ENCODE results near the gene SNX21. TPM values are rescaled to one million over a fixed set of nuclear protein-coding genes. Genes with fewer than 3 reads are reported as not detected.

The SNX21 gene
- total and polyA plus RNA-seq, 9 of the 15 experiments (the other 6 are each of a cell fraction or from before 2014, with no cell fraction given) = 0.10 to 1.2 (median 0.42) TPM

GRCh38 chr20:45860560-45861220 lies 27.1 kb downstream of the SNX21 start (continued):
- TF ChIP-seq PKNOX1 (IDR thresholded peaks at IDR 0.05) (peak; percentile 75), KLF10 (CRISPR knock-in tag; IDR thresholded peaks at IDR 0.05) (no peak), JUND (IDR thresholded peaks at IDR 0.05; ENCODE audit: borderline replicate concordance, low read depth, low read length) (peak; percentile 70; the same call in 1 of the 2 replicates), JUND (tag; IDR thresholded peaks at IDR 0.05; ENCODE audit: borderline replicate concordance, low read depth, low read length) (peak; percentile 19; the same call in 1 of the 3 replicates), FOSL1 (tag; conservative IDR thresholded peaks at IDR 0.05) (peak; percentile 73), BRD9 (IDR thresholded peaks at IDR 0.05; ENCODE audit: low read depth, partially characterized antibody) (no peak), ZNF174 (CRISPR knock-in tag; IDR thresholded peaks at IDR 0.05) (no peak), PRDM10 (IDR thresholded peaks at IDR 0.05; ENCODE audit: partially characterized antibody) (no peak), CREM (IDR thresholded peaks at IDR 0.05; ENCODE audit: low read depth) (peak; percentile 5; the same call in 1 of the 2 replicates), SMAD3 (CRISPR knock-in tag; conservative IDR thresholded peaks at IDR 0.05) (no peak), RBM34 (IDR thresholded peaks at IDR 0.05; ENCODE audit: borderline replicate concordance, insufficient read depth, low read length) (no peak), PBX2 (CRISPR knock-in tag; IDR thresholded peaks at IDR 0.05; ENCODE audit: low read depth) (no peak), PBX2 (tag; conservative IDR thresholded peaks at IDR 0.05; ENCODE audit: low read depth) (peak; percentile 65), CTBP1 (IDR thresholded peaks at IDR 0.05; ENCODE audit: borderline replicate concordance) (peak; percentile 42; the same call in 1 of the 2 replicates), ARNT (IDR thresholded peaks at IDR 0.05) (no peak), FOXP4 (CRISPR knock-in tag; IDR thresholded peaks at IDR 0.05; ENCODE audit: borderline replicate concordance) (no peak), CCNT2 (IDR thresholded peaks at IDR 0.05; ENCODE audit: borderline replicate concordance, extremely low read depth, insufficient read length, low read depth, low read length) (no peak), XRCC5 (IDR thresholded peaks at IDR 0.05; ENCODE audit: low read depth, low read length) (no peak), SRSF1 (IDR thresholded peaks at IDR 0.05; ENCODE audit: low read depth, low read length) (no peak)
